ENCODE measurements around the gene PBX1.

DNA sequence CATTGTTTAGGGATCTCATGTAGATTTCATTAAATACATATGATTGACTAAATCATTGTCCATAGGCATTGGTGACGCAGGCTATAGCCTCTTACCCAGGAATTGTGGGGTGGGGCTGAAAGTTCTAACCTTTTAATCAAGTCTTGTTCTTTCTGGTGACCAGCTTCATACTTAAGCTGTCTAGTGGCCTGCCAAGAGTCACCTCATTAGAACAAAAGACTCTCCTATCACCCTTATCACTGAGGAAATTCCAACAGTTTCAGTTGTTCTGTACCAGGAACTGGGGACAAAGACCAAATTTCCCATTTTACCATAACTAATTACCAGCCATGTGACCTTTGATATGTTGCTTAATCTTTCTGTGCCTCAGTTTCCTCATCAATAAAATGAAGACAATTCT, 298.5 kb downstream of the PBX1 start:
- TF ChIP-seq EZH2 (IDR thresholded peaks at IDR 0.05; ENCODE audit: borderline replicate concordance, low read depth, low read length, severe bottlenecking) = no peak
- TF ChIP-seq, protein P1, sequence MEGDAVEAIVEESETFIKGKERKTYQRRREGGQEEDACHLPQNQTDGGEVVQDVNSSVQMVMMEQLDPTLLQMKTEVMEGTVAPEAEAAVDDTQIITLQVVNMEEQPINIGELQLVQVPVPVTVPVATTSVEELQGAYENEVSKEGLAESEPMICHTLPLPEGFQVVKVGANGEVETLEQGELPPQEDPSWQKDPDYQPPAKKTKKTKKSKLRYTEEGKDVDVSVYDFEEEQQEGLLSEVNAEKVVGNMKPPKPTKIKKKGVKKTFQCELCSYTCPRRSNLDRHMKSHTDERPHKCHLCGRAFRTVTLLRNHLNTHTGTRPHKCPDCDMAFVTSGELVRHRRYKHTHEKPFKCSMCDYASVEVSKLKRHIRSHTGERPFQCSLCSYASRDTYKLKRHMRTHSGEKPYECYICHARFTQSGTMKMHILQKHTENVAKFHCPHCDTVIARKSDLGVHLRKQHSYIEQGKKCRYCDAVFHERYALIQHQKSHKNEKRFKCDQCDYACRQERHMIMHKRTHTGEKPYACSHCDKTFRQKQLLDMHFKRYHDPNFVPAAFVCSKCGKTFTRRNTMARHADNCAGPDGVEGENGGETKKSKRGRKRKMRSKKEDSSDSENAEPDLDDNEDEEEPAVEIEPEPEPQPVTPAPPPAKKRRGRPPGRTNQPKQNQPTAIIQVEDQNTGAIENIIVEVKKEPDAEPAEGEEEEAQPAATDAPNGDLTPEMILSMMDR (IDR thresholded peaks at IDR 0.05; ENCODE audit: borderline replicate concordance, extremely low read depth, low read length, poor library complexity, severe bottlenecking) = no peak

Data from DND-41 (cell line).